ENCODE results near the gene SLF2. TPM values are rescaled to one million over a fixed set of nuclear protein-coding genes. Genes with fewer than 3 reads are reported as not detected.
A peak's percentile ranks its signal among the peaks of the same experiment; 100 is the strongest.

The SLF2 gene
- total RNA-seq, 1 donor from 2014 or later, result 3.1 TPM

DNA sequence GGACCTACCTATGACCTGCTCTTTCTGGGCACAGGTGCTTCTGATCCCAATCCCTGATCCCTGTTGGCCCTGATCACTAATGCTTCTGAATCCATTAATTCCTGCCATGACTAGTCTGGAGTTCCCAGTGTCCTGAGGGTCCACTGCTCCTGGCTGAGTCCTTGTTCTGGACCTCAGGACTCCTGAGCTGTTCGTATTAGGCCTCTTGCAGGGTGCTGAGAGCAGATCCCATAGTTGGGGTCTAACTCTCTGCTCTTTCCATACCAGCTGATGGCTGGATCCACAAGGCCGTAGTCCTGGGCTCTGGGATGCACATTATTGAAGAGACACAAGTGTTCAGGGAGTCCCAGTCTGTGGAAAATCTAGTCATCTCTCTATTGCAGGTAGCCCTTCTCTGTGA is 67.5 kb downstream of the SLF2 start:
- Histone ChIP-seq H3K27ac (no peak overlapping the region), H3K36me3 (peaks cover 37 to 50% of the 10 kb centered on the region in 2 donors), H3K4me3 (no peak overlapping the region), H3K4me1 (no peaks in the 10 kb centered on the region), H3K9me3 (no peaks in the 10 kb centered on the region), H3K27me3 (no peaks in the 10 kb centered on the region)
- peak in 1 of 2 donors; percentile 31 for DNase-seq (ENCODE audit: low spot score in 2 of 2)
- TF ChIP-seq, protein P1, sequence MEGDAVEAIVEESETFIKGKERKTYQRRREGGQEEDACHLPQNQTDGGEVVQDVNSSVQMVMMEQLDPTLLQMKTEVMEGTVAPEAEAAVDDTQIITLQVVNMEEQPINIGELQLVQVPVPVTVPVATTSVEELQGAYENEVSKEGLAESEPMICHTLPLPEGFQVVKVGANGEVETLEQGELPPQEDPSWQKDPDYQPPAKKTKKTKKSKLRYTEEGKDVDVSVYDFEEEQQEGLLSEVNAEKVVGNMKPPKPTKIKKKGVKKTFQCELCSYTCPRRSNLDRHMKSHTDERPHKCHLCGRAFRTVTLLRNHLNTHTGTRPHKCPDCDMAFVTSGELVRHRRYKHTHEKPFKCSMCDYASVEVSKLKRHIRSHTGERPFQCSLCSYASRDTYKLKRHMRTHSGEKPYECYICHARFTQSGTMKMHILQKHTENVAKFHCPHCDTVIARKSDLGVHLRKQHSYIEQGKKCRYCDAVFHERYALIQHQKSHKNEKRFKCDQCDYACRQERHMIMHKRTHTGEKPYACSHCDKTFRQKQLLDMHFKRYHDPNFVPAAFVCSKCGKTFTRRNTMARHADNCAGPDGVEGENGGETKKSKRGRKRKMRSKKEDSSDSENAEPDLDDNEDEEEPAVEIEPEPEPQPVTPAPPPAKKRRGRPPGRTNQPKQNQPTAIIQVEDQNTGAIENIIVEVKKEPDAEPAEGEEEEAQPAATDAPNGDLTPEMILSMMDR (IDR thresholded peaks at IDR 0.05), result no peak
- intact Hi-C loops (cut with DNase I), result no loop called here

- intact Hi-C loops (cut with DNase I), result no loop called here
- Histone ChIP-seq H3K27me3 (no peaks in the 10 kb centered on the region), H3K36me3 (peaks cover 37 to 50% of the 10 kb centered on the region in 2 donors), H3K9me3 (no peaks in the 10 kb centered on the region), H3K27ac (no peak overlapping the region), H3K4me3 (no peak overlapping the region), H3K4me1 (no peaks in the 10 kb centered on the region)
- DNase-seq (ENCODE audit: low spot score in 2 of 2), result peak in 1 of 2 donors; percentile 40
- TF ChIP-seq, protein P1 (IDR thresholded peaks at IDR 0.05), result no peak
Observed at GRCh38 chr10:100980711-100981110, 67.9 kb downstream of the SLF2 start.

- H3K4me1 ChIP-seq, result no peaks in the 10 kb centered on the region
- intact Hi-C loops (cut with DNase I), result no loop called here
- DNase-seq (ENCODE audit: low spot score in 2 of 2), result no peak
- TF ChIP-seq, protein P1 (IDR thresholded peaks at IDR 0.05), result no peak
- H3K27ac ChIP-seq, result no peak overlapping the region
- no peaks in the 10 kb centered on the region for H3K27me3 ChIP-seq
- H3K36me3 ChIP-seq, result peaks cover 37 to 50% of the 10 kb centered on the region in 2 donors
- H3K4me3 ChIP-seq, result no peak overlapping the region
- H3K9me3 ChIP-seq, result no peaks in the 10 kb centered on the region
Observed at GRCh38 chr10:100981178-100981772, 68.5 kb downstream of the SLF2 start.

- Histone ChIP-seq H3K36me3 (peaks cover 37 to 47% of the 10 kb centered on the region in 2 donors), H3K4me1 (peaks cover 9 to 10% of the 10 kb centered on the region in 2 donors), H3K27me3 (no peaks in the 10 kb centered on the region), H3K27ac (no peak overlapping the region), H3K9me3 (no peaks in the 10 kb centered on the region), H3K4me3 (no peak overlapping the region)
- DNase-seq (ENCODE audit: low spot score in 2 of 2), result peak in 1 of 2 donors; percentile 58
- TF ChIP-seq, protein P1 (IDR thresholded peaks at IDR 0.05), result no peak
- intact Hi-C loops (cut with DNase I), result no loop called here
Observed at GRCh38 chr10:100982916-100983830, 70.4 kb downstream of the SLF2 start.

GRCh38 chr10:100983868-100984671 is 71.3 kb downstream of the SLF2 start:
- intact Hi-C loops (cut with DNase I), result no loop called here
- TF ChIP-seq, protein P1 (IDR thresholded peaks at IDR 0.05), result no peak
- Histone ChIP-seq H3K9me3 (no peaks in the 10 kb centered on the region), H3K27ac (no peak overlapping the region), H3K4me3 (no peak overlapping the region), H3K36me3 (peaks cover 37 to 42% of the 10 kb centered on the region in 2 donors), H3K4me1 (peaks cover 9 to 16% of the 10 kb centered on the region in 2 donors), H3K27me3 (no peaks in the 10 kb centered on the region)
- DNase-seq (ENCODE audit: low spot score in 2 of 2), result peak in 1 of 2 donors; percentile 30
